HT-29 (cell line): ENCODE data around the gene ZNF839. TPM values are rescaled to one million over a fixed set of nuclear protein-coding genes. Genes with fewer than 3 reads are reported as not detected.
"Not testable (repeated sequence)": the region's sequence is repeated elsewhere in the genome, so short reads cannot be mapped to it uniquely, and the experiment has no call there.

Experiments
- DNase-seq: peaks from one replicate; pipeline ENCODE4 v3.0.0-alpha.2; 2015; ENCODE audit warnings: low spot score
- total RNA-seq: library from RNA; depleted of rRNA; stranded (reverse); fragments of >200 nt; shearing (Covaris generic); gene quantifications from 2 replicates; pipeline ENCODE4 v1.2.3, GENCODE V29; 2014; rRNA removed

The ZNF839 gene
- total RNA-seq = 2.7 and 4.0 TPM in 2 replicates

DNA sequence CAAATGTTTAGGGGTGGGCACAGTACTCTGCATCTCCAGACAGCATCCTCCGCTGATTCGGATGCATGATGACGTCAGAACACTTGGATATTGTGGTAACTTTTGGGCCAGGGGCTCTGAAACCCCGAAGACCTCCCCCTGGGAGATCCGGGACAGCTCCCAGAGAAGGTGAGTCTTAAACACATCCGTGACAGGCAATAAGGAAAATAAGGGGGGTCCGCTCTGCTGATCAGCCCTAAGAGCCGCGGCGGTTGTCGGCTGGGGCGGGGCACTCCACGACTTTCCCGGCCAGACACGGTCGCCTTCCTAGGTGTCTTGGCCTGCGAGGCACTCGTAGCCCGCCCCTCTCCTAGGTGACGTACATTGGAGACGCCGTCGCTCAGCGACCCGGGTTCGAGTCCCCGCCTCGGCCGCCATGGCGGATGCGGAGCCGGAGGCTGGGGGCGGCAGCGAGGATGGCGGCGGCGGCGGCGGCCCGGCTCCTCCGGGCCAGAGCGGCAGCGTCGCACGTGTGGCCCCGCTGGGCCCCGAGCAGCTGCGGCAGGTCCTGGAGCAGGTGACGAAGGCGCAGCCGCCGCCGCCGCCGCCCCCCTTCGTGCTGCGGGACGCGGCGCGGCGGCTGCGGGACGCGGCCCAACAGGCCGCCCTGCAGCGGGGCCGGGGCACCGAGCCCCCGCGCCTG, at the start of gene ZNF839:
Gene ZNF839, plus strand, starts transcription at position 396 of the 682 bp plus-strand sequence. Its CDS starts 20 bp downstream, at position 416.
- DNase-seq = peak; percentile 73

DNA sequence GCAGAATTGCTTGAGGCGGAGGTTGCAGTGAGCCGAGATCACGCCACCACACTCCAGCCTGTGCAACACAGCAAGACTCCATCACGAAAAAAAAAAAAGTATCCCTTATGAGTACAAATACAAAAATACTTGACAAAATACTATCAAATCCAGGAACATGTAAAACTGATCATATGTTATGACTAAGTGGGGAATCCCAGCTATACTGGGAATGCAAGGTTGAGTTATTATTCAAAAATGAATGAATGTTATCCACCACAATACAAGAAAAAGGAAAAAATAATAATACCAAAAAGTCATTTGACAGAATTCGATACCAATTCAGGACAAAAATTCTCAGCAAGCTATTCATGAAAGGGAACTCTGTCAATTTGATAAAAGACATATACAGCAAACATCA, 47.2 kb upstream of the ZNF839 start:
- DNase-seq = no peak

DNA sequence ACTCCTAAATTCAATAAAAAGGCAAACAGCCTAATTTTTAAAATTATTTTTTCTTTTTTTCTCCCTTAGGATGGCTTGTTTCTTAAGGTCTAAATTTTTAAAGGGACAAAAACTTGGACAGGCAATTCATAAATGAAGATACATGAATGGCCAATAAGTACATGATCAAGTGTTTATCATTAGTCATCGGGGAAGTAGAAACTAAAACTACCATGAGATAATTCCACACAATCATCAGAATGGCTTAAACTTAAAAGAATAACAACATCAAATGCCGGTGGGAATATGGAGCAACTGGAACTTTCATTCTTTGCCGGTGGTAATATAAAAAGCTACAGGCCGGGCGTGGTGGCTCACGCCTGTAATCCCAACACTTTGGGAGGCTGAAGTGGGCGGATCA, 43.7 kb upstream of the ZNF839 start:
- DNase-seq = no peak

DNA sequence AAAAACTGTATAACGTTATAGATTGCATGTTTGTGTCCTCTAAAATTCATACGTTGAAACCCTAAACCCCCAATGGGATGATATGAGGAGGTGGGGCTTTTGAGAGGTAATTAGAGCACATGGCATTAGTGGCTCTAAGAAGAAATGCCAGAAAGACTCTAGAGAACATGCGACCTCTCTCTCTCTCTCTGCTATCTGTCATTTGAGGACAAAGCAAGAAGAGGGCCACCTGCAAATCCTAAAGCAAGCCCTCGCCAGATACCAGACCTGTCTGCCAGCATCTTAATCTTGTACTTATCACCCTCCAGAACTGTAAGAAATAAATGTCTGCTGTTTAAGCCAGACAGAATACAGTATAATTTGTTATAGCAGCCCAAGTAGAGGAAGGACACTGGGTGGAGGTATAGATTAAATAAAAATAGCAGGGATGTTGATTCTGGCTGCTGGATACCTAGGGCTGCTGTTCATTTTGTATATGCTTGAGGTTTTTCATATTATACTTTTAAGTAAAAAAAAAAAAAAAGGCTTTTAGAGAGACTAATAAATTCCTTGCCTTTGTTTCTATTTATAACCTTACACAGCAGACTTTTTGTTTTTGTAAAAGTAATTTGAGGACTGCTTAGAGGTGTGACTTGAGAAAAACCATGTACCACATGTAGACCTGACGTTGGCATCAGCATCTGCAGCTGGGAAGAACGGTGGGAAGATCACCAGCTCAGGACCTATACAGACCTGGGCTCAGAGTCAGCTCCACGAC, 41.5 kb upstream of the ZNF839 start:
- DNase-seq = no peak

DNA sequence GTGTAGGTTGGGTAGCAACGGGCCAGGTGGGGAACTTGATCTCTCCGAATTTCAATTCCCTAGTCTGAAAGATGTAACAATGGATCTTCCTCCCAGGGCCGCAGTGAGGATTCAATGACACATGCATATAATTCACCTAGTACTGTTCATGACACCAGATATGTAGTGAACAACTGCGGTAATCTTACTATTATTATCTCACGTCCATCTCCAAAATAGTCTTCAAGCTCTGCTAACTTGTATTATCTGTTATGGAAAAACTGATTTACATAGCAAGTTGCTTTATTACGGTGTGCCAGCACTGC, 41.0 kb upstream of the ZNF839 start:
- DNase-seq = no peak

DNA sequence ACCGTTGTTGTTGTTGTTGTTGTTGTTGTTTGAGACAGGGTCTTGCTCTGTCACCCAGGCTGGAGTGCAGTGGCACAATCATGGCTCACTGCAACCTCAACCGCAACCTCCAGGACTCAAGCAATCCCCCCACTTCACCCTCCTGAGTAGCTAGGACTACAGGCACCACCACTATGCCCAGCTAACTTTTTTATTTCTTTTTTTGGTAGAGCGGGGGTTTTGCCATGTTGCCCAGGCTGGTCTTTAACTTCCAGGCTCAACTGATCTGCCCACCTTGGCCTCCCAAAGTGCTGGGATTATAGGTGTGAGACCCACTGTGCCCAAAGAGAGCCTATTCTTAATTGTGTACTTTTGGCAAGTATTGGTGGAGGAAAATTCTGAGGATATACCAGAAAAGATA, 40.3 kb upstream of the ZNF839 start:
- no peak for DNase-seq

DNA sequence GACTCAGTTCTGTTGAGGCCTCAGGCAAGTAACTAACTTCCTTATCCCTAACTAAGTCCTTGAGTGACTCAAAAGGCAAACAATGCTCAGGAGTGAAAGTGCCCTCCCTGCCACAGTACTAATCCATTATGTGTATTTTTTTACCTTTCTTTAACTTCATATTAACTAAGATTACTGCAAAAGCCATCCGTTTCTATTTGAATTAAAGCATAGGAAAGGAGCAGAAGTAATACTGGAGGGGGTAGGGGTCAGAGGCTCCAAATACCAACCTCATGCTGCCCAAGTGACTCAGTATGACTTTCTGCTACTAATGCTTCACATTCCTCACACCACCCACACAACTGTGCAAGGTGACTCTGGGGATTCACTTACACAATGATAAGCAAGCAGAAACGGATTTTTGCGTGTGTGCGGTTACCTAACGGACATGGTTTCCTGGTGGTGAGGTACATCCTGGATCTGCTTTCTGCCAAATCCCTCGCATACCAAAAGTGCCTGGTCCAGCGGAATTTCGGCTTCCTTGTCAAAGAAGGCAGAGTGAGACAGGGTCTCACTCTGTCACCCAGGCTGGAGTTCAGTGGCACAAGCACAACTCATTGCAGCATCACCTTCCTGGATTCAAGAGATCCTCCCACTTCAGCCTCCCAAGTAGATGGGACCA, 39.7 kb upstream of the ZNF839 start:
- DNase-seq = peak; percentile 56

DNA sequence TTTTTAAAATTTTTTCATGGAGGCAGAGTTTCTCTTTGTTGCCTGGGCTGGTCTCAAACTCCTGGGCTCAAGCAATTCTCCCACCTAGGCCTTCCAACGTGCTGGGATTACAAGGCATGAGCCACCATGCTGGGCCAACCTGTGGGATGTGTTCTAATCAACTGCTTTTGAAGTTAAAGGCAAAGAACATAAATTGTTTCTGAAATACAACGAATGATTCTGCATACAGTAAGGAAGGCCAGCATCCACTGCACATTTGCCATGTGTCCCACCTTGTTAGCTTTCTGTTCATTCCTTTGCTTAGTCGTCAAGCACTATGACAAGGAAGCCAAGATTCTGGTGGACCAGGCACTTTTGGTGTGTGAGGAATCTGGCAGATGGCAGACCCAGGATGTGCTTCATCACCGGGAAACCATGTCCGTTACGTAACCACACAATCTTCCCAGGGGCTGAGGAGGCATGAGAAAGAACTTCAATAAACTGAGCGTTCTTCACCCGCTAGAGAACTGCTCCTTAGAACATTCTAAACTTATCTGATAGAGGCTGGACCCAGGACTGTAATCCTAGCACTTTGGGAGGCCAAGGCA, 39.1 kb upstream of the ZNF839 start:
- DNase-seq = no peak

DNA sequence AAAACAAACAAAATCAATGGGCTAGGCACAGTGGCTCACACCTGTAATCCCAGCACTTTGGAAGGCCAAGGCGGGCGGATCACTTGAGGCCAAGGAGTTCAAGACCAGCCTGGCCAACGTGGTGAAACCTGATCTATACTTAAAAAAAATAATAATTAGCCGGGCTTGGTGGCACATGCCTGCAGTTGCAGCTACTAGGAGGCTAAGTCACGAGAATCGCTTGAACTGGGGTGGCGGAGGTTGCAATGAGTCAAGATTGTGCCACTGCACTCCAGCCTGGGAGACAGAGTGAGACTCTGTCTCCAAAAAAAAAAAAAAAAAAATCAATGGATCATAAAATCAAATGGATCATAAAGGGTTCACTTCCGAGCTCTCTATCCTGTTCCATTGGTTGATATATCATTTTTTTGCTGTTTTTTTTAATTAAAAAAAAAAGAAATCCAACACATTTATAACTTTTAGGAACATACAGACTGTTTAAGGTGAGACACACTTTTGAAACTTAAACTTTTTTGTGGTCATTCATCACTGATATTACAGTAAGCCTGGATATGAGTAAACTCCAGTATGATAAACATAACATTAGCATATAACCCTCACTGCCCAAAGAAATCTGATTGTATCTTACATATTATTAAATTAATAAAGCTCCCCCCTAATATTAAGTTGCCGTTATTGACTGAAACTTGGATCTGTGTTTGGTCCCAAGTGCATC, 36.6 kb upstream of the ZNF839 start:
- no peak for DNase-seq

DNA sequence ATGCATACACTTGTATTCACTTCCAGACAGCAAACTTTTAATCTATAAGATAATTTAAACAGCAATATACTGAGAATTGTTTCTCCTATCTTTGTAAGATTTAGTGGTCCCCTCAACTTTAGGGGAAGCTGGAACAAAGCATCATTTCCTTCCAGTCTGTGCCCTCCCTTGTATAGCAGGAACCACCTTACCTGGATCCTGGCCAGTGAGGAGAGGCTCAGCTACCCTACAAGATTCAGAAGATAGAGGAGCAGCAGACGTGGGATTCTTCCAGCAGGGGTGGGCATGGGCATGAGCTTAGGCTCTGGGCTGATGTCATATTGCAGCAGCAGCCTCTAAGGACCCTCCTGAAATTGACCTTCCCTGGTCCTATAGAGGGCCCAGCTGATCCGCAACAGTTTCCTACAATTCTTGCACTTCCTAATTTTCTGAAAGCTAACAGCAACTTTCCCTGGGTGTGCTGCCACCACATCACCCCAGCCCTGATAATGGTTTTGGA, 35.9 kb upstream of the ZNF839 start:
- no peak for DNase-seq

DNA sequence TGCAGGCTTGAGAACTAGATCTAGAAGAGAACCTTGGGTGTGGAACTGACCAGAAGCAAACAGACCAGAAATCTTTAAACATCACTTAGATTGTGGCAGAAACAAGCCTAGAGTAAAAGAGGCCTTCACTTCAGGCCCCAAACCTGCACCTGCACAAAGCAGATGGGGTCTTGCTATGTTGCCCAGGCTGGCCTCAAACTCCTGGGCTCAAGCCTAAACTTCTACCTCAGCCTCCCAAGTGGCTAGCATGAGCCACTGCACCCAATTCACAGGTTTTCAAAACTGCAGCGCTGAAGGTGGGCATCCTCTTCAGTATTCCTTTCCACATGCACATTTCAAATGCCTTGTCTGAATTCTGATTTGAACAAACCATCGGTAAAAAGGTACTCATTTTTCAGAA, 34.4 kb upstream of the ZNF839 start:
- DNase-seq = no peak

DNA sequence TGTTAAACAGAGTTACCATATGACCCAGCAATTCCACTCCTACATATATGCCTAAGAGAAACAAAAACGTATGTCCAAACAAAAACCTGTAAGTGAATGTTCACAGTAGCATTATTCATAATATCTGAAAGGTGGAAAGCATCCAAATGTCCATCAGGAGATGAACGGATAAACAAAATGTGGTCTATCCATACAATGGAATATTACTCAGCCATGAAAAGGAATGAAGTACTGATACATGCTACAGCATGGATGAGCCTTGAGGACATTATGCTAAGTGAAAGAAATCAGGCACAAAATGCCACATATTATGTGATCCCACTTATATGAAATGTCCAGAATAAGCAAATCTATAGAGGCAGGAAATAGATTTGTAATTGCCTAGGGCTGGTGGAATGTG, 31.4 kb upstream of the ZNF839 start:
- DNase-seq = no peak

DNA sequence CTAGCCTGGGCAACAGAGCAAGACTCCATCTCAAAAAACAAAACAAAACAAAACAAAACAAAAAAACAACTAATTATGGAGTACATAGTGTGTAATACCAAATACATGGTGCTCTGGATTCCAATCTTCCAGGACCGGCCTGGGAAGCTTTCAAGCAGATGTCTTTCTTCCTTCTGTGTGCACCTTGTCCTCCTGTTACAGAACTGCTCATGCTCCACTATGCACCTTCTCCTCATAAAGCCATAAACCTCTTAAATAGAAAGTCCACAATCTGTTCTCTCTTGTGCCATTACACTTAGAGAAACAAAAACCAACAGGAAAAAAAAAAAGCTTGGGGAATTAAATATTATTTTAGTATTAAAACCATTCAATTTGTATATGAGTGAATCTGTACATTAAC, 27.1 kb upstream of the ZNF839 start:
- DNase-seq = no peak

DNA sequence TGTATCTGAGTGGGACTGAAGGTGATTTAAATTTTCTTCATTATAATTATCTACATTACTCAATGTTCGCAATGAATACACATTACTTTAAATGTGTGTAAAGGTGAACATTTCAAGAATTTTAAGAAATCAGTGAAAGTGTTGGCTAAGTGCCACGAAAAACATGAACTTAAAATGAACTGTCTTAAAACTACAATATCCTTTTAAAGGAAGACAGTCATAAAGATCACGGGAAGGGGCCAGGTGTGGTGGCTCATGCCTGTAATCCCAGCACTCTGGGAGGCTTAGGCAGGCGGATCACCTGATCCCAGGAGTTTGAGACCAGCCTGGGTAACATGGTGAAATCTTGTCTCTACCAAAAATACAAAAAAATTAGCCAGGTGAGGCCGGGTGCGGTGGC, 25.8 kb upstream of the ZNF839 start:
- DNase-seq = peak; percentile 27

DNA sequence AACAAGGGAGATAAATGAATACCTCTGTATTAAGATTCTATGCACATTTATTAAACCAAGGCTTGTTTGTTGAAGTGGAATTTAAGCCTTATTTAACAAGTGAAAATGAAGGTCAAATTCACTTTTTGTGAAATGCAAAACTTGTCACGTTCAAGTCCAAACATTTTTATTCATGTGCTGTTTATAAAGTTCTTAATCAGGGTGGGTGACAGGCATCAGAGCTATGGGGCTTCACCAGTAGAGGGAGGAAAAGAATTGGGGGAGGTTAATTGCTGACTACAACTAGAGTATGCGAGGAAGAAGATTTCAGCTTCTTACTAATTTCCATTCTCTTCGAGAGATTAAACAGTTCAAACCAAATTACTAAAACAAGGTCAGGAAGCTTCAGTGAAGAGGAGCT, 24.3 kb upstream of the ZNF839 start:
- DNase-seq = no peak

DNA sequence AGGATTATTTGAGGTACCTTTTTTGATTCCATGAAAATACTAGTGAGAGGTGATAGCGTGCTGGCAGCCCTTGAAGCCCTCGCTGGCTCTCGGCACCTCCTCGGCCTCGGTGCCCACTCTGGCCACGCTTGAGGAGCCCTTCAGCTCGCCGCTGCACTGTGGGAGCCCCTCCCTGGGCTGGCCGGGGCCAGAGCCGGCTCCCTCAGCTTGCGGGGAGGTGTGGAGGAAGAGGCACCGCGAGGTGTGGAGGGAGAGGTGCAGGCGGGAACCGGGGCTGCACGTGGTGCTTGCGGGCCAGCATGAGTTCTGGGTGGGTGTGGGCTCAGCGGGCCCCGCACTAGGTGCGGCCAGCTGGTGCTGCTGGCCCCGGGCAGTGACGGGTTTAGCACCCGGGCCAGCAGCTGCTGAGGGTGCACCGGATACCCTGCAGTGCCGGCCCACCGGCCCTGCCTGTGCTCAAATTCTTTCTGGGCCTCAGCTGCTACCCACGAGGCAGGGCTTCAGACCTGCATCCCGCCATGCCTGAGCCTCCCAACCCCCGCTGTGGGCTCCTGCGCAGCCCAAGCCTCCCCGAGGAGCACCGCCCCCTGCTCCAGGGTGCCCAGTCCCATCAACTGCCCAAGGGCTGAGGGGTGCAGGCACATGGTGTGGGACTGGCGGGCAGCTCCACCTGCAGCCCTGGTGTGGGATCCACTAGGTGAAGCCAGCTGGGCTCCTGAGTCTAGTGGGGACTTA, 21.9 kb upstream of the ZNF839 start:
- no peak for DNase-seq

DNA sequence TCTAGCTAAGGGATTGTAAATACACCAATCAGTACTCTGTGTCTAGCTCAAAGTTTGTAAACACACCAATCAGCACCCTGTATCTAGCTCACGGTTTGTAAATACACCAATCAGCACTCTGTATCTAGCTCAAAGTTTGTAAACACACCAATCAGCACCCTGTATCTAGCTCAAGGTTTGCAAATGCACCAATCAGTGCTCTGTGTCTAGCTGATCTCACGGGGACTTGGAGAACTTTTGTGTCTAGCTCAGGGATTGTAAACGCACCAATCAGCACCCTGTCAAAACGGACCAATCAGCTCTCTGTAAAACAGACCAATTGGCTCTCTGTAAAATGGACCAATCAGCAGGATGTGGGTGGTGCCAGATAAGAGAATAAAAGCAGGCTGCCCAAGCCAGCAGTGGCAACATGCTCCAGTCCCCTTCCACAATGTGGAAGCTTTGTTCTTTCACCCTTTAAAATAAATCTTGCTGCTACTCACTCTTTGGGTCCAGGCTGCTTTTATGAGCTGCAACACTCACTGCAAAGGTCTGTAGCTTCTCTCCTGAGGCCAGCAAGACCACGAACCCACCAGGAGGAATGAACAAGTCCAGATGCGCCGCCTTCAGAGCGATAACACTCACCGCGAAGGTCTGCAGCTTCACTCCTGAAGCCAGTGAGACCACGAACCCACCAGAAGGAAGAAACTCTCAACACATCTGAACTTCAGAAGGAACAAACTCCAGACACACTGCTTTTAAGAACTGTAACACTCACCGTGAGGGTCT, 21.1 kb upstream of the ZNF839 start:
- DNase-seq = not testable (repeated sequence)

DNA sequence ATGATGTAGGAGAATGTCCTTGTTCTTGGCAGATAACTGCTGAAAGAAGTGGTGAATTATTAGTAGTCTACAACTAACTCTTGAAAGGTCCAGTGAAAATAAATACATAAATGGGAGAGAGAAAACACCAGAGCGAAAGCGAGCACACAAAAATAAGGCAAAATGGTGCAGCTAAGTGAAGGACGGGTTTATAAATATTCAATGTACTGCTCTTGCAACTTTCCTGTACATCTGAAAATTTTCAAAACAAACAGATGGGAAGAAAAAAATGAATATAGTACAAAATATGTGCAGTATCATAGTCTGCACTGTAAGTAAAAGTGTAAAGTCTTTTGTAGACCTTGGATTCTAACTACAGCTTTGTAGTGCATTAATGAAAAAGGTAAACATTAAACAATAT, 15.9 kb upstream of the ZNF839 start:
- DNase-seq = no peak

DNA sequence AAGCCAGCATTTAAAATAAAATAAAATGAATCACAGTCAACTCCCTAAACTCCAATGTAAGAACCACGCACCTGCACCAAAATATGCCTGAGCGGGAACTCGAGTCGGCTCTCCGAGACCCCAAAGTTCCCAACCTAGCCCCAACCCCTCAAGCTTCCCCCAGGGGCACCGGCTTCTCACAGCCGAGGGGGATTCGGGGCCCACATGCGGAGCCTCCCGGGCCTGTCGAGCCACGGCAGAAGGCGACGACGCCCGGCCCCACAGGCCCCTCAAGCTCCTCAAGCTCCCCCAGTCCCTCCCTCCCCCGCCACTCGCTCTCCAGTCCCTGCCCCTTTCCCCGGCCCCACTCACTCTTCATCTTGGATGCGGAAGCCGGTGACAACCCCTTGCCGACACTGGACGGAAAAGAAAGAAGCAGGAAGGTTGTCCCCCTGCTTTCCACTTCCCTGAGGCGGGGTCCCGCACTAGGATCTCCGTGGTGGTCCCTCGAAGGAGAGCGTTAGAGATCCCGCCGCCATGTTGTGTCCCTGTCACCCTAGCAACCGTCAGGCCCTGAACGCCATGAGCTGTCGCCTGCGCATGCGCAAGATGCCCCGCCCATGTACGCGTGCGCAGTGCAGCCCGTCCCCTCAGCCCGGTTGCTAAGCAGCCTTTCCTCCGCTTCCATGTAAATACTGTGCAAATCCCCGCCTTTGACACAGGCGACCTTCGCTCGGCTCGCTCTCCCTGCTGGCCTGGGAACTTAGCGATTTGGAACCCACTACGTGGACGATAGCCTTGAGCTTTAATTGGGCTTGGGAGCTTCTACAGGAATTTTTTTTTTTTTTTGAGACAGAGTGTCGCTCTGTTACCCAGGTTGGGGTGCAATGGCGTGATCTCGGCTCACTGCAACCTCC, 14.7 kb upstream of the ZNF839 start, which contains the start of gene MOK:
Gene MOK, minus strand, starts transcription at position 554 of the 896 bp plus-strand sequence. Its CDS starts 196 bp downstream, at position 358.
- DNase-seq = peak; percentile 96
